ENCODE data around the gene SH3RF3. TPM values are rescaled to one million over a fixed set of nuclear protein-coding genes. Genes with fewer than 3 reads are reported as not detected.

SH3RF3 gene
- polyA plus RNA-seq, 1 of the 3 experiments (the other 2 are of a cell fraction), result 1.9 TPM

DNA sequence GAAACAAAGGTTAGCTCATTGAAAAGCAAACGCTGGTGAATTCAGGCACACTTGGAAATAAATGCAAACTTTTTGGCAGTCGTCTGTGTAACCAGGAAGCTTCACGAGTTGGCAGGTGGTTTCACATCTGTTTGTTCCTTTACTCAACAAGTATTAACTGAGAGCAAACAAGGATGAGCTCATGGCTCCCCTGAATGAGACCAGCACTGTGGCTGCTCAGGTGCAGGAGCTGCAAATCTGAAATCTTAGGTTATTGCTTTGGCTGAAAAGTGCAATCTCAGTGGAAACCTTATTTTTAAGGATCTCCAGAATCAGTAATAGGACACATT, 46.3 kb downstream of the SH3RF3 start:
- Histone ChIP-seq H3K9me2 (no peaks in the 10 kb centered on the region), H3K4me3 (ENCODE audit: low read depth in 2 of 2, low read length in 1 of 2) (no peak overlapping the region), H3K9ac (no peak overlapping the region), H2AFZ (ENCODE audit: low read depth) (no peak overlapping the region), H4K20me1 (ENCODE audit: insufficient read depth) (no peaks in the 10 kb centered on the region), H3K9me3 (no peaks in the 10 kb centered on the region), H3K27me3 (ENCODE audit: insufficient read depth) (no peaks in the 10 kb centered on the region), H3K36me3 (replicated peaks in 1 of 2; ENCODE audit: control insufficient read depth in 1 of 2, insufficient read depth in 2 of 2, low read length in 1 of 2) (no peaks in the 10 kb centered on the region), H3K79me2 (ENCODE audit: insufficient read depth) (peaks cover 69% of the 10 kb centered on the region), H3K4me2 (no peak overlapping the region), H3K27ac (ENCODE audit: low read depth in 2 of 2, low read length in 1 of 2) (no peak overlapping the region), H3K4me1 (ENCODE audit: control insufficient read depth in 1 of 2, insufficient read depth in 2 of 2, low read depth in 1 of 2, low read length in 1 of 2) (peaks cover 33 to 62% of the 10 kb centered on the region in 2 experiments), H3F3A (replicated peaks; ENCODE audit: insufficient read depth) (peaks cover 26% of the 10 kb centered on the region)
- POLR2A ChIA-PET, result no interaction called here
- CTCF ChIA-PET, result interaction anchor here (1.1 to 1.2 kb wide), 2 partner anchors 9 to 11 kb away, joined by 3 read pairs; no protein-coding TSS in a partner anchor
- no peak for TF ChIP-seq RAD21 (IDR thresholded peaks at IDR 0.05; ENCODE audit: low read length)
- TF ChIP-seq, protein P1, sequence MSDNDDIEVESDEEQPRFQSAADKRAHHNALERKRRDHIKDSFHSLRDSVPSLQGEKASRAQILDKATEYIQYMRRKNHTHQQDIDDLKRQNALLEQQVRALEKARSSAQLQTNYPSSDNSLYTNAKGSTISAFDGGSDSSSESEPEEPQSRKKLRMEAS (IDR thresholded peaks at IDR 0.05; ENCODE audit: low read depth), result no peak
- TF ChIP-seq EZH2phosphoT487 (IDR thresholded peaks at IDR 0.05; ENCODE audit: borderline replicate concordance, low read depth), result no peak
- TF ChIP-seq MXI1 (IDR thresholded peaks at IDR 0.05; ENCODE audit: low read depth, low read length), result no peak
- TF ChIP-seq, protein P2, sequence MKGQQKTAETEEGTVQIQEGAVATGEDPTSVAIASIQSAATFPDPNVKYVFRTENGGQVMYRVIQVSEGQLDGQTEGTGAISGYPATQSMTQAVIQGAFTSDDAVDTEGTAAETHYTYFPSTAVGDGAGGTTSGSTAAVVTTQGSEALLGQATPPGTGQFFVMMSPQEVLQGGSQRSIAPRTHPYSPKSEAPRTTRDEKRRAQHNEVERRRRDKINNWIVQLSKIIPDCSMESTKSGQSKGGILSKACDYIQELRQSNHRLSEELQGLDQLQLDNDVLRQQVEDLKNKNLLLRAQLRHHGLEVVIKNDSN (IDR thresholded peaks at IDR 0.05; ENCODE audit: borderline replicate concordance, low read depth), result no peak
- TF ChIP-seq, protein P3, sequence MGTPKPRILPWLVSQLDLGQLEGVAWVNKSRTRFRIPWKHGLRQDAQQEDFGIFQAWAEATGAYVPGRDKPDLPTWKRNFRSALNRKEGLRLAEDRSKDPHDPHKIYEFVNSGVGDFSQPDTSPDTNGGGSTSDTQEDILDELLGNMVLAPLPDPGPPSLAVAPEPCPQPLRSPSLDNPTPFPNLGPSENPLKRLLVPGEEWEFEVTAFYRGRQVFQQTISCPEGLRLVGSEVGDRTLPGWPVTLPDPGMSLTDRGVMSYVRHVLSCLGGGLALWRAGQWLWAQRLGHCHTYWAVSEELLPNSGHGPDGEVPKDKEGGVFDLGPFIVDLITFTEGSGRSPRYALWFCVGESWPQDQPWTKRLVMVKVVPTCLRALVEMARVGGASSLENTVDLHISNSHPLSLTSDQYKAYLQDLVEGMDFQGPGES (IDR thresholded peaks at IDR 0.05; ENCODE audit: low read depth, low read length), result no peak
- TF ChIP-seq FOXJ3 (CRISPR knock-in tag; IDR thresholded peaks at IDR 0.05), result no peak
- TF ChIP-seq RXRA (IDR thresholded peaks at IDR 0.05; ENCODE audit: borderline replicate concordance, low read depth), result no peak
- no peak for TF ChIP-seq TAF1 (IDR thresholded peaks at IDR 0.05; ENCODE audit: borderline replicate concordance, low read depth, low read length)
- TF ChIP-seq FOSL2 (IDR thresholded peaks at IDR 0.05; ENCODE audit: borderline replicate concordance, low read depth), result no peak
- no peak for TF ChIP-seq GATA2 (CRISPR knock-in tag; IDR thresholded peaks at IDR 0.05)
- TF ChIP-seq TEAD4 (IDR thresholded peaks at IDR 0.05; ENCODE audit: borderline replicate concordance, insufficient read depth), result no peak
- no peak for TF ChIP-seq FOXM1 (IDR thresholded peaks at IDR 0.05; ENCODE audit: low read depth)
- 81% methylated on average over 3 of the region's 3 CpGs for WGBS (ENCODE audit: low lambda C conversion rate)
- DNase-seq, result no peak

DNA sequence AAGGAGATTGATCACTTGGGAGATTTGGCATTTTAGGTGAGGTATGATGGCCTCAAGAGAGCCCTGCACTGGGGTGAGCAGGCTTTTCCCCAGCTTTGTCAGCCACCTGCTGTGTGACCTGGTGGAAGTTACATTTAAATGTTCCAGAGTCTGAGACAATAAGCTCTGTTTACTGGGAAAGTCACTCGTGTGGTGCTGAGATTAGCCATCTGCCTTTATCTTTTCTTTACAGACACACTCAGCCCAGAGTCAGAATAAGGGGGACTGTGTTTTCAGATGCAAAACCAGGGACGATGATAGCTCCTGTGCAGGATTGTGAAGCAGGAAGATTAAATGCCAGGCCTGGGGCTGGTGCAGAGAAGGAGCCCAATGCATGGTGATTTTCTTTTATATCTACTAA, 47.9 kb downstream of the SH3RF3 start:
- CTCF ChIA-PET, result interaction anchor here (0.9 to 1.4 kb wide), 3 partner anchors 10 to 333 kb away, joined by 3 to 4 read pairs (median 3); no protein-coding TSS in a partner anchor

More for the DNA sequence above, 47.9 kb downstream of the SH3RF3 start:
- TF ChIP-seq SMC3 (IDR thresholded peaks at IDR 0.05; ENCODE audit: low read depth, low read length), result no peak
- TF ChIP-seq, protein P4, sequence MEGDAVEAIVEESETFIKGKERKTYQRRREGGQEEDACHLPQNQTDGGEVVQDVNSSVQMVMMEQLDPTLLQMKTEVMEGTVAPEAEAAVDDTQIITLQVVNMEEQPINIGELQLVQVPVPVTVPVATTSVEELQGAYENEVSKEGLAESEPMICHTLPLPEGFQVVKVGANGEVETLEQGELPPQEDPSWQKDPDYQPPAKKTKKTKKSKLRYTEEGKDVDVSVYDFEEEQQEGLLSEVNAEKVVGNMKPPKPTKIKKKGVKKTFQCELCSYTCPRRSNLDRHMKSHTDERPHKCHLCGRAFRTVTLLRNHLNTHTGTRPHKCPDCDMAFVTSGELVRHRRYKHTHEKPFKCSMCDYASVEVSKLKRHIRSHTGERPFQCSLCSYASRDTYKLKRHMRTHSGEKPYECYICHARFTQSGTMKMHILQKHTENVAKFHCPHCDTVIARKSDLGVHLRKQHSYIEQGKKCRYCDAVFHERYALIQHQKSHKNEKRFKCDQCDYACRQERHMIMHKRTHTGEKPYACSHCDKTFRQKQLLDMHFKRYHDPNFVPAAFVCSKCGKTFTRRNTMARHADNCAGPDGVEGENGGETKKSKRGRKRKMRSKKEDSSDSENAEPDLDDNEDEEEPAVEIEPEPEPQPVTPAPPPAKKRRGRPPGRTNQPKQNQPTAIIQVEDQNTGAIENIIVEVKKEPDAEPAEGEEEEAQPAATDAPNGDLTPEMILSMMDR (IDR thresholded peaks at IDR 0.05), result no peak
- TF ChIP-seq, protein P5, sequence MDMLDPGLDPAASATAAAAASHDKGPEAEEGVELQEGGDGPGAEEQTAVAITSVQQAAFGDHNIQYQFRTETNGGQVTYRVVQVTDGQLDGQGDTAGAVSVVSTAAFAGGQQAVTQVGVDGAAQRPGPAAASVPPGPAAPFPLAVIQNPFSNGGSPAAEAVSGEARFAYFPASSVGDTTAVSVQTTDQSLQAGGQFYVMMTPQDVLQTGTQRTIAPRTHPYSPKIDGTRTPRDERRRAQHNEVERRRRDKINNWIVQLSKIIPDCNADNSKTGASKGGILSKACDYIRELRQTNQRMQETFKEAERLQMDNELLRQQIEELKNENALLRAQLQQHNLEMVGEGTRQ (IDR thresholded peaks at IDR 0.05; ENCODE audit: borderline replicate concordance, low read depth, low read length), result no peak
- peak; percentile 65 for TF ChIP-seq GATA2 (CRISPR knock-in tag; IDR thresholded peaks at IDR 0.05)
- TF ChIP-seq RCOR1 (IDR thresholded peaks at IDR 0.05; ENCODE audit: low read length), result peak; percentile 76; the same call in 1 of the 2 replicates
- no peak for TF ChIP-seq FOXJ3 (CRISPR knock-in tag; IDR thresholded peaks at IDR 0.05)
- TF ChIP-seq YY1 (IDR thresholded peaks at IDR 0.05; ENCODE audit: low read depth), result no peak
- no peak for TF ChIP-seq CHD2 (IDR thresholded peaks at IDR 0.05; ENCODE audit: low read length, partially characterized antibody)
- no peak for TF ChIP-seq NFIC (IDR thresholded peaks at IDR 0.05; ENCODE audit: borderline replicate concordance)
- TF ChIP-seq EP300 (IDR thresholded peaks at IDR 0.05; ENCODE audit: borderline replicate concordance in 1 of 2, low read depth in 1 of 2, low read length in 1 of 2), result peak in 1 of 2 experiments; percentile 30; a peak in 1 of 4 replicates
- no peak overlapping the region for H3K9ac ChIP-seq
- H3K4me2 ChIP-seq, result no peak overlapping the region
- peak overlapping the region in 1 of 2 experiments; percentile 67; a peak in 2 of 4 replicates for H3K27ac ChIP-seq (ENCODE audit: low read depth in 2 of 2, low read length in 1 of 2)
- no peaks in the 10 kb centered on the region for H3K9me3 ChIP-seq
- H4K20me1 ChIP-seq (ENCODE audit: insufficient read depth), result no peaks in the 10 kb centered on the region
- POLR2A ChIA-PET, result no interaction called here
- no peak for DNase-seq
- peaks cover 16% of the 10 kb centered on the region for H3F3A ChIP-seq (replicated peaks; ENCODE audit: insufficient read depth)
- H3K79me2 ChIP-seq (ENCODE audit: insufficient read depth), result peaks cover 69% of the 10 kb centered on the region
- H3K9me2 ChIP-seq, result no peaks in the 10 kb centered on the region
- no peaks in the 10 kb centered on the region for H3K36me3 ChIP-seq (replicated peaks in 1 of 2; ENCODE audit: control insufficient read depth in 1 of 2, insufficient read depth in 2 of 2, low read length in 1 of 2)
- H3K4me3 ChIP-seq (ENCODE audit: low read depth in 2 of 2, low read length in 1 of 2), result no peak overlapping the region
- WGBS (ENCODE audit: low lambda C conversion rate), result 71% methylated on average over 2 of the region's 2 CpGs
- no peak overlapping the region for H2AFZ ChIP-seq (ENCODE audit: low read depth)
- no peaks in the 10 kb centered on the region for H3K27me3 ChIP-seq (ENCODE audit: insufficient read depth)
- H3K4me1 ChIP-seq (ENCODE audit: control insufficient read depth in 1 of 2, insufficient read depth in 2 of 2, low read depth in 1 of 2, low read length in 1 of 2), result peaks cover 27 to 48% of the 10 kb centered on the region in 2 experiments

All from SK-N-SH (cell line).